Measurements from ENCODE around the gene CDH1.

Gene CDH1

DNA sequence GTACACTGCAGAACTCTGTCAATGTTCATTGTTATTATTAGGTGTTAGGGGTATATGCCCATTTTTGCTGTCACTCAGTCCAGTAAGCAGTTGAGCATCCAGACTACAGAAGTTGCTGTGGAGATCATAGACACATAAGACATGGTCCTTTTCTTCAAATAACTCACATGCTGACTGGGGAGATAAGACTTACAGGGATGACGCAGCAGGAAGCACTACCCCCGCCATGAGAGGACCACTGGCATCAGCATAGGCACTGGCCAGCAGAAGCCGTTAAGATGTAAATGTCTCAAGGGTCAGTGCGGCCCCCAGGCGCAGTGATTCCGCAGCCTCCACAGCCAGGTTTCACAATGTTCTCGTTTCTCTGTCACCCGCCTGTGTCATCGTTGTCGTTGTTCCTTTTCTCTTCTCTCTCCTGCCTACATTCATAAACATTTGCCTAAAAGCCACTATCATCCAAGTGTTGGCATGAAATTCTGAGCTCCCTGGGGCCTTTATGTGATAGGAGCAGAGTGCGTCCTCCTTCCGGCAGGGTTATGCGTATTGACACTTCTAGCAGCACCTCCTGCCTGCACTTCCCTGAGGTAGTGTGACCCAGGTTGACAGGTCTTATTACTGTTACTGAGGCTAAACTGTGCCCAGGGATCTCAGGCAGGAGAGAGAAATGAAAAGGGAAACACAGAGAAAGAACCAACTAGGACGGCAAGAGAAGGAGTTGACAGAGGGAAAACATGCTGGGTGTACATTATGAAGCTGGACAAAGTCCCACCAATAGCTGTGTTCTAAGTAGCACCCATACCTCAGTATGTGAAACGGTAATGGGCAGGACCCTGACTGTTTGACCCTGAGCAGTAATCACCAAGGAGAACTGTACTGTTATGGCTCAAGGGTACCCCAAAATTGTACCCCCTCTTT is 124.1 kb downstream of the CDH1 start:
- no peak for DNase-seq

DNA sequence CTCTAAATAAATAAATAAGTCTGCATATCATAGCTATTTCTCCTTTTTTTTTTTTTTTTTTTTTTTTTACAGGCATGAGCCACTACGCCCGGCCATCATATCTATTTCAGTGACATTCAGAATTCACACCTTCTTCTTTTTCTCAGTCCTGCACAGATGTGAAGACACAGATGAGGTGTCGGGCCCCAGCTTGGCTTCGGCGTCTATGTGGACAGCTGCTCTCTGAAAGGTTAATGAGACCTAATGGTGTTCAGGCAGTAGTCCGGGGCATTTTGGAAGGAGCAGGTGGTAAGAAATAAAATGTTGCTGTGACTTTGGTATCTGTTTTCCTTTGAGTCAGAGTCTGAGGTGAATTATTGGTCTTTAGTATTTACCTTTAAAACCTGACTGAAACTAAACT is 129.8 kb downstream of the CDH1 start:
- DNase-seq, result no peak

DNA sequence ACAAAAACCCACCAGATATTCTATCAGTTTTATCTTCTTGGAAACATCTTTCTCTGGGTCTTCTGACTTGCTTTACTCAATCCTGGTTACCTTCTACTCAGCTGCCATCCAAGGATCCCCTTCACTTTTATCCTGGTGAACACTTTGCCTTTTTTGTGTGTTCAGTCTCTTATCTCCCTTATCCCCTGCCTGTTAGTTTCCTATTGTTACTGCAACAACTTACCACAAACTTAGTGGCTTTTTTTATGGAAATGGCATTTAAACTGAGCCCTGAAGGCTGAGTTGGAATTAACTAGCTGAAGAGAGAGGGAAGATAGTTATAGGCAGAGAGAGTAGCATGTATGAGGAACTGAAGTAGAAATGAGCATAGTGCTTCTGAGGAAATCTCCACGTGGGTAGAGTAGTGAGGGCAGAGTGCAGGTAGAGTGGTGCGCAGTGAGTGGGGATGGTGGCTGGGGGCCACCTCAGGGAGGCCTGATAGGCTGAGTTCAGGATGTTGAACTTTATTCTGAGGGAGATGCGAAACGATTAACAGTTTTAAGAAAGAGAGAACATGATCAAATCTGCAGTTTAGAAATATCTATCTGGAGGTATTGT is 132.5 kb downstream of the CDH1 start:
- DNase-seq, result no peak

DNA sequence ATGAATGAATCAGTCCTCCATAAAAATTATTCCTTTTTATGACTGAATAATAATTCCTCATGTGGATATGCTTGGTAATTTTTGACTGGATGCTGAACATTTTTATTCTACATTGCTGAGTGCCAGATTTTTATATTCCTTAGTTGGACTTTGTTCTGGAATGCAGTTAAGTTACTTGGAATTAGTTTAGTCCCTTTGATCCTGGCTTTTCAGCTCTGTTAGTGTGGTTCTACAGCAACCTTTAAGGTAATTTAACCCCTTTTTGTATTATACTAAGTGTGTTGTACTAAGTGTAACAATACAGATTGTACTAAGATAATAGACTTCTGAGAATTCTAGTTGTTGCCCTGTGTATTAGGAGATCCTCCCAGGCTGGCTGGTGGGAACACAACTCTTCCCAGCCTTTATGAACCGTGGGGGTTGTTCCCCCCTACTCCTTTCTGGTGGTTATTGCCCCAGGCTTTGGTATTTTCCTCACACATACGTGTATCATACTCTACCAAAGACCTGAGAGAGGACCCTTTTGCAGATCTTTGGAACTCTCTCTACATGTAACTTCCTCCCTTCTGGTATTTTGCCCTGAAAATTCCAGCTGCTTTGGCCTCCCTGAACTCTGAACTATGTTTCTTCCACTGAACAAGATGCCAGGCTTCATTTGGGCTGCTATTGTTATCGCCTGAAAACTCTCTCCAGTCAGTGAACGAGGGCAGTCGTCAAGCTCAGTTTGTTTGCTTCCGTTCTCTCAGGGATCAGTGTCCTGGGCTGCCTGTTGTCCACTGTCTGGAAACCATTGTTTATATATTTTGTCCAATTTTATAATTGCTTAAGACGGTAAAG is 136.8 kb downstream of the CDH1 start:
- DNase-seq, result no peak

DNA sequence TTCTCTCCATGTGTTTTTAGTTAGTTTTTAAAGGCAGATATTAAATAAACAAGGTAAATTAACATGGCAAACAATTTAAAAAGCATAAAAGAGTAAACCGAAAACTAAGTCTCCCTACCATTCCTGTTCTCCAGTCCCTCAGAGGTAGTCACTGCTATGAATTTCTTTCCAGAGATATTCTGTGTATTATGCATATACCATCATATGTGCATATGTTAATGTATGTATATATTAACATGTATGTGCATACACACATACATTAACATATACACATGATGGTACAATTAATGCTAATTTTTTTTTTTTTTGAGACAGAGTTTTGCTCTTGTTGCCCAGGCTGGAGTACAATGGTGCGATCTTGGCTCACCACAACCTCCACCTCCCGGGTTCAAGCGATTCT is 138.8 kb downstream of the CDH1 start:
- no peak for DNase-seq

DNA sequence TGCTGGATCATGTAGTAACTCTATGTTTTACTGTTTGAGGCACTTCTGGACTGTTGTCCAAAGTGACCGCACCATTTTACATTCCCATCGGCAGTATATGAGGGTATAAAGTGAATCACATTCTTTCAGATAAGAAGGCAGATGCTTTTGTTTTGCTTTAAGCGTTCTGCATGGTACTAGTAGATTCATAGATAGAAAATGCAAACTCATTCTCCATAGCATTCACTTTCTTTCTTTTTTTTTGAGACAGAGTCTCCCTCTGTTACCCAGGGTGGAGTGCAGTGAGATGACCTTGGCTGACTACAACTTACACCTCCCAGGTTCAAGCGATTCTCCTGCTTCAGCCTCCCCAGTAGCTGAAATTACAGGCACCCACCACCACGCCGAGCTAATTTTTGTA is 146.6 kb downstream of the CDH1 start:
- DNase-seq, result no peak

DNA sequence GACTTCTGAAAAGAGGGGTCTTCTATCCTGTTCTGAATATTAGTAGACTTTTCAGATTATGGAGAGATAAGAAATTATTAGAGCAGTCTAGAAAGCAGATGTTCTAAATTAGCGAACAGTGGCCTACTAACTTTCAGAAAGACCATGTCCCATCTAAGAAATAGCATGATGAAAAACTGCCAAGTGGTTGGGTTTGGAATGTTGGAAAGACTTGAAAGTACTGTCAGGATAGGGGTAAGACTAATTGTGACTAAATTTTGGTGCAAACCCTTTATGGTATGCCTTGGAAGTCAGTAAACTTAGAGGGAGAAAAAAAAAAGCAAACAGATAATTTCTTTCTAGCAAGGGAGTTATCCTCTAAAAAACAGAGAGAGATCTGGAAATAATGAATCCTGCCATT is 147.3 kb downstream of the CDH1 start:
- no peak for DNase-seq

Measured in CD4-positive, alpha-beta T cell treated with Interferon alpha-2 for 1 hour (primary cell).